Stimulated activated CD4-positive, alpha-beta T cell treated with anti-CD3 and anti-CD28 coated beads, TNF-alpha, amount 100 ng/mL, for 4 hours (primary cell): ENCODE results near the gene DNAJB14.

Source experiments
- DNase-seq, 3 experiments: peaks; one replicate each; pipeline ENCODE4 v3.0.0-alpha.2; 2020; ENCODE audit warnings: low read depth in 3 of 3

DNAJB14 gene

GRCh38 chr4:99945718-99946355 is 581 bp downstream of the DNAJB14 start:
- peak in 1 of 3 experiments; percentile 8 for DNase-seq

- no peak for DNase-seq
These were observed 2.4 kb downstream of the DNAJB14 start for GRCh38 chr4:99943904-99944437.

GRCh38 chr4:99938243-99938753 is 8.1 kb downstream of the DNAJB14 start:
- no peak for DNase-seq

- DNase-seq, result no peak
These were observed 11.5 kb downstream of the DNAJB14 start for GRCh38 chr4:99934891-99935290.

- DNase-seq, result no peak
These were observed 18.9 kb downstream of the DNAJB14 start for GRCh38 chr4:99927566-99927965.

- no peak for DNase-seq
These were observed 25.2 kb downstream of the DNAJB14 start for GRCh38 chr4:99921174-99921573.

GRCh38 chr4:99918656-99919055 is 27.8 kb downstream of the DNAJB14 start:
- no peak for DNase-seq

GRCh38 chr4:99917575-99917974 is 28.8 kb downstream of the DNAJB14 start:
- DNase-seq, result no peak

- no peak for DNase-seq
These were observed 31.0 kb downstream of the DNAJB14 start for GRCh38 chr4:99915449-99915848.

GRCh38 chr4:99894998-99895397 is 51.4 kb downstream of the DNAJB14 start:
- DNase-seq, result no peak

GRCh38 chr4:99894161-99894997 is 52.0 kb downstream of the DNAJB14 start, which contains the start of gene LAMTOR3:
Gene LAMTOR3 (minus strand): TSS chr4:99894427. CDS start chr4:99893963, 464 bp downstream.
- peak; percentile 69 to 81 (median 79) for DNase-seq

- no peak for DNase-seq
These were observed 52.6 kb downstream of the DNAJB14 start for GRCh38 chr4:99893839-99894160.

GRCh38 chr4:99893029-99893428 is 53.4 kb downstream of the DNAJB14 start:
- DNase-seq, result no peak

GRCh38 chr4:99891351-99891750 is 55.1 kb downstream of the DNAJB14 start:
- DNase-seq, result no peak

- no peak for DNase-seq
These were observed 58.6 kb downstream of the DNAJB14 start for GRCh38 chr4:99887837-99888236.

GRCh38 chr4:99886146-99886545 is 60.3 kb downstream of the DNAJB14 start:
- DNase-seq, result no peak

GRCh38 chr4:99885687-99886086 is 60.7 kb downstream of the DNAJB14 start:
- DNase-seq, result no peak

- DNase-seq, result no peak
These were observed 61.3 kb downstream of the DNAJB14 start for GRCh38 chr4:99885063-99885664.

GRCh38 chr4:99879458-99879857 is 67.0 kb downstream of the DNAJB14 start:
- no peak for DNase-seq

GRCh38 chr4:99878604-99879003 is 67.8 kb downstream of the DNAJB14 start:
- no peak for DNase-seq

GRCh38 chr4:99876946-99877345 is 69.5 kb downstream of the DNAJB14 start:
- no peak for DNase-seq

- no peak for DNase-seq
These were observed 71.3 kb downstream of the DNAJB14 start for GRCh38 chr4:99875071-99875470.
